GM18858 (cell line): ENCODE data around the gene DHRS3.
"Not testable (repeated sequence)": the region's sequence is repeated elsewhere in the genome, so short reads cannot be mapped to it uniquely, and the experiment has no call there.

Experiments used
- ATAC-seq: cut with Tn5 transposase; IDR thresholded peaks from one replicate; pipeline ENCODE4 v1.9.1; 2021; ENCODE audit not compliant: unreplicated experiment

The DHRS3 gene

DNA sequence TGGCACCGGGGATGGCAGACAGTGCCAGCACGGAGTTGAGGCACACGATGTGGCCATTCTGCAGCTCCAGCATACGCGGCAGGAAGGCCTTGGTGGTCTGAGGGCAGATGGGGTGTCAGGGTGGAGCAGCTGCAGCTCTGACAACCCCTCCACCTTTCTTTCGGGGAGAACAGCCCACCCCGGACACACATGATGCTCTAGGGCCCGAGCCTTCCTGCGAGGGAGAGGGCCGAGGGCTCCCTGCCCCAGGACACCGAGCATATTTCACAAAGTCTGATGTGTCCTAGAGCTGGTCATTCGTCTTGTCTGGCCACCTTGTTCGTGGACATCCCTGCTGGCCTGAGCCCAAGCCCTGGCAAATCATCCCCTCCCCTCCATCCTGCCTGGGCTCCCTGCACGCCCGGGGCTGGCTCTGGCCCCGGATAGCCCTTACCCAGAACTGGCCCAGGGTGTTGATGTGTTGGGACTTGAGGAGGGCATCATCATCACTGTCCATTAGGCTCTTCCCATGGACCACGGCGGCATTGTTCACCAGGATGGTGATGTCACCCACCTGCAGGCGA lies 39.1 kb downstream of the DHRS3 start:
- no peak for ATAC-seq

- no peak for ATAC-seq
Observed at GRCh38 chr1:12577020-12577419, 41.0 kb downstream of the DHRS3 start.

- no peak for ATAC-seq
Observed at GRCh38 chr1:12574757-12575139, 43.3 kb downstream of the DHRS3 start.

DNA sequence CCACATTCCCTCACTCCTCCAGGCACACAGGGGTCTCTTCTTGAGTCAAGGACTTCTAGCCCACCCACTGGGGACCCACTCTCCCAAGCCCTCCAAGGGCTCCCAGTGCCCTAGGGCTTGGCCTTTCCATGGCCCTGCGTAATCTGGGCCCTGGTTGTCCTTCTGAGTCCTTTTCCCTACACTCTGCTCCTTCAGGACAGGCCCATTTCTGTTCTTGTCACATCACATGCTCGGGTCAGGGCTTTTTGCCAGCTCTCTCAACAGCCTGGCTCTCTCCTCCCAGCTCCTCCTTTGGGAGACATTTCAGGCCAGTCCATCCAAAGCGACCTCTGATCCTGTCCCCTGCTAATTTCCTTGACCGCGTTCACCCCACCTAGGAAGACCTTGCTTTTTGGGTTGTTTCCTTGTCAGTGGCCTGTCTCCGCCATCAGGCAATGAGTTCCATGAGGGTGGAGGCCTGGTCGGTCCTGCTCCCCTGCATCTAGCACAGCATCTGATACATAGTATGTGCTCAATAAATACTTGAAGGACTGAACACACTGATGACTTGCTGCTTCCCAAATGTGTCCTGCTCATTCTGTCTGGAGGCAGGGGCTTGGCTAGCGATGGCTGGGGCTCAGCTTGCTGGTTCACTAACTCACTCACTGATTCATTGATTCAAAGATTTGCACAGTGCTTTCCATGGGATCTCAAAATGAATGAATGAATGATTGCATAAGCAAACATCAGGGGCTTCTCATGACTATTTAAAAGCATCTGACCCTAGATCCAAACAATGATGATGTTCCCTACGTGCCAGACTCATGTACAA lies 44.8 kb downstream of the DHRS3 start:
- no peak for ATAC-seq

DNA sequence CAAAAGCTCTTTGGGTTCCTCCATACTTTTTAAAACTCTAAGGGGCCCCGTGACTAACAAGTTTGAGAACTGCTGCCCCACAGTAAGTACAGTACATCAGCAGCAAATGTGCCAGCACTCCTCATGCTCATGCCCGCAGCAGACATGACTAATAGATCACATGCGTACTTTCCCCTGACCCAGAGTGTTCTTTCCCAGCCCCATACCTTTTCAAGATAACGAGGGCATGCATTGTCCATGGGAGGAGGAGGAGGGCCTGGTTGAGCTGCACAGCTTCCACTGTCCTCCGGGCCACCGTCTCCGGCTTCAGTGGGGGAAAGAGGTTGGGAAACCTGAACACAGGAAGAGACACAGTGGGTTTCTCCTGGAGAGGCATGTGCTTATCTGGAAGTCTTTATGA lies 45.5 kb downstream of the DHRS3 start:
- no peak for ATAC-seq

- ATAC-seq, result no peak
Observed at GRCh38 chr1:12570291-12570690, 47.7 kb downstream of the DHRS3 start.

- no peak for ATAC-seq
Observed at GRCh38 chr1:12568009-12568767, 49.8 kb downstream of the DHRS3 start.

- no peak for ATAC-seq
Observed at GRCh38 chr1:12567288-12567819, 50.7 kb downstream of the DHRS3 start.

- no peak for ATAC-seq
Observed at GRCh38 chr1:12566484-12567287, 51.3 kb downstream of the DHRS3 start.

GRCh38 chr1:12565966-12566352 lies 52.1 kb downstream of the DHRS3 start:
- ATAC-seq, result no peak

DNA sequence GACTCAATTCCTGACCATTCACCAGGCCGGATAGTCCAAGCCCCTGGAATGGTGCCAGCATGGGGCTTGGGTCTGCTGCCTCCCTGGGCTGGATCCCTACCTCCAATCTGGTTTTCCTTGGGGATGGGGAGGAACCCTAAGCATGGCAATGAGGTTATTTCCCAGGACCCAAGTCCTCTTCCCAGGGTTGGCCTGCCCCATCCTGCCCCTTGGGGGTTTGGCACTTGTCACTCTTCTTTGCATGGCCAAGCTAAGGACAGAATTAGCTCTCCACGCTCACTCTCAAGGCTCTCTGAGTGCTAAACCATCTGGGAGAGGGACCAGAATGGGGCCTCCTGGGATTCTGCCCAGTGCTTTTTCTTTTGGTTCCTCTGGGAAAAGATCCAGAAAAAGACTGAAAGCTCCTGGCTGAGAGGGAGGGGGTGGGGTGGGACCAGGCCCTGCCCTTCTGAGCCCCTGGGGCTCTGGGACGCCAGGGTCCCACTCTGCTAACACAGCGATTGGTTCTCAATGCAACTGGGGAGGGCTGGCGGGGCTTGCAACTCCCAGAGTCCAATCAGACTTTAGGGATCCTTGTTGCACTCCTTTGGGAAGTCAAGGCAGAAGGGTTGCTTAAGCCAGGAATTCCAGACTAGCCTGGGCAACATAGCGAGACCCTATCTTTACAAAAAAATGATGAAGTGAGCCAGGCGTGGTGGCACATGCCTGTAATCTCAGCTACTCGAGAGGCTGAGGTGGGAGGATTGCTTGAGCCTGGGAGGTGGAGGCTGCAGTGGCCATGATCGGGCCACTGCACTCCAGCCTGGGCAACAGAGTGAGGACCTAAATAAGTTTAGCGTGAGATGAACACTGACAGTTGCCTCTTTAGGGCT lies 52.7 kb downstream of the DHRS3 start:
- ATAC-seq, result no peak

DNA sequence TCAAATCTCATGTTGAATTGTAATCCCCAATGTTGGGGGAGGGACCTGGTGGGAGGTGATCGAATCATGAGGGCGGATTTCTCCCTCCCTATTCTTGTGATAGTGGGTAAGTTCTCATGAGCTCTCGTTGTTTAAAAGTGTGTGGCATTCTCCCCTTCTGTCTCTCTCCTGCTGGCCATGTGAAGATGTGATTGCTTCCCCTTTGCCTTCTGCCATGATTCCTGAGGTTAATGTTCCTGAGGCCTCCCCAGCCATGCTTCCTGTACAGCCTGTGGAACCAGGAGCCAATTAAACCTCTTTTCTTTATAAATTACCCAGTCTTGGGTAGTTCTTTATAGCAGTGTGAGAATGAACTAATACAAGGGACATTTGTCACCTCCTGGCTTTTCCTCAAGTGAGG lies 53.8 kb downstream of the DHRS3 start:
- ATAC-seq, result not testable (repeated sequence)

GRCh38 chr1:12562955-12563576 lies 54.9 kb downstream of the DHRS3 start:
- ATAC-seq, result no peak

DNA sequence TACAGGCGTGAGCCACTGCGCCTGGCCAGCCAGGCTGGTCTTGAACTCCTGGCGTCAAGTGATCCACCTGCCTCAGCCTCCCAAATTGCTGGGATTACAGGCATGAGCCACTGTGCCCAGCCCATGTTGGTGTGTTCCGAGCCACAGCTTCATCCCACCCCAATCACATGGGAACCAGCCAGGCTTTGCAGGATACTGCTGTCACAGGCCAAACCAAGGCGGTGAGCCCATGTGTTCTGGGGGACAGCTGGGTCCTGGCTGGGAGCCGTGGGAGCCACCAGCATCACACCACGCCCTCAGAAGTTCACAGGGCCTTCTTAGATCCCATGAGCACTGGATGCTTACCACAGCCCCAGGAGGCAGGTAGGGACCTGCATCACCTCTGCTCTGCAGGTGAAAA lies 56.9 kb downstream of the DHRS3 start:
- no peak for ATAC-seq

- no peak for ATAC-seq
Observed at GRCh38 chr1:12556957-12557935, 60.8 kb downstream of the DHRS3 start.

DNA sequence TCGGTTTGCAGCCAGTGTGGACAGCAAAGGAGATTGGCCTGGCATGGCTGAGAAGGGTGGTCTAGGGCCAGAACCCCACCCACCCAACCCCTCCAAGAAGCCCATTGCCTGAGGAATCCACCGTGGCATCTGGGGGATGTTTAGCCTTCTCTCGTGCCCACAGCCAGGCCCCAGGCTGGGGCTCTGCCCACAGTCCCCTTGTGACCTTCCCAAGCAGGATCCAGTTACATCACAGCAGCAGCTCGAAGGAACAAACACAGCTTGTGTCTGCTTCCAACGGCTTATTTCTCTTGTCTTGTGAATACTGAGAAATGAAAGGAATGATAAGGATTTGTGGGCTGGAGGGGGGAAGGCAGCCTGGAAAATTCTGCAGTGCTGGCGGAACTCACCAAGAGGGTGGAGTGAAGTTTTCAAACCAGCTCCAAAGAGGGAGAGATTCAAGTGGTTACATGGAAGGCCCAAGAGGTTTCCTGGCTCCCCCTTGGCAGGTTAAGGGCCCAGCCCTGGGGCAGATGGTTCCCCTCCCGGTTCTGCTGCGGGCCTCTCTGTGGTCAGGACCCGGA lies 61.6 kb downstream of the DHRS3 start:
- no peak for ATAC-seq

GRCh38 chr1:12555411-12556367 lies 62.3 kb downstream of the DHRS3 start:
- ATAC-seq, result no peak
